GM12878 (cell line): ENCODE results near the gene LYZL1. TPM values are rescaled to one million over a fixed set of nuclear protein-coding genes. Genes with fewer than 3 reads are reported as not detected.

Experiments used
- ATAC-seq: fragments of 200-7000 bp; cut with Tn5 transposase; 3 replicates; pipeline ENCODE4 v1.9.1; 2020; ENCODE audit warnings: mild to moderate bottlenecking, moderate library complexity
- BruUV-seq: library from RNA; stranded (reverse); fragments of 400-500 nt; replicated peaks from 2 replicates; lab custom pipeline; 2021; lab: Mats Ljungman, UMichigan
- CTCF ChIA-PET: fragments of 300-600 bp; sonication (Branson Sonifier 250); formaldehyde crosslinking; extraction: SDS; loops from one replicate; lab custom pipeline; 2021; ENCODE audit warnings: inconsistent platforms; lab: Yijun Ruan, JAX
- POLR2A ChIA-PET: fragments of 350-600 bp; formaldehyde crosslinking; extraction: SDS; loops from one replicate; lab custom pipeline; 2021; ENCODE audit warnings: inconsistent platforms; lab: Charles Lee
- RAD21 ChIA-PET: fragments of 300-600 bp; sonication (Branson Sonifier 250); formaldehyde crosslinking; loops from one replicate; lab custom pipeline; 2023; ENCODE audit warnings: antibody characterized with exemption; ENCODE audit not compliant: unreplicated experiment; lab: Charles Lee
- SMC1A ChIA-PET: fragments of 300-600 bp; sonication (Branson Sonifier 250); formaldehyde crosslinking; loops from one replicate; lab custom pipeline; 2023; ENCODE audit not compliant: unreplicated experiment, uncharacterized antibody; lab: Charles Lee
- DNase-seq: peaks from one replicate; pipeline ENCODE4 v3.0.0-alpha.2; 2011; ENCODE audit warnings: low read depth, low spot score
- FAIRE-seq: peaks from 3 replicates; lab custom pipeline; 2011; peaks lifted over from hg19 to GRCh38; lab: Jason Lieb, UNC
- H2AFZ ChIP-seq: 2 replicates; pipeline ENCODE4 v1.6.0; 2011; ENCODE audit warnings: low read depth, low read length, control low read depth; ENCODE audit not compliant: control insufficient read depth
- H3K27ac ChIP-seq: 2 replicates; pipeline ENCODE4 v1.5.1; 2011; ENCODE audit warnings: control low read depth; ENCODE audit not compliant: control insufficient read depth, insufficient read depth
- H3K27me3 ChIP-seq, 2 experiments: replicated peaks in 1 of 2; 2 replicates each; pipeline versions ENCODE4 v1.6.0 to v1.6.1; 2011; ENCODE audit warnings: low read length in 1 of 2; ENCODE audit not compliant: control insufficient read depth in 2 of 2, insufficient read depth in 2 of 2
- H3K36me3 ChIP-seq, 2 experiments: 2 replicates each; pipeline ENCODE4 v1.5.1; 2011; ENCODE audit warnings: low read length in 1 of 2; ENCODE audit not compliant: control insufficient read depth in 2 of 2, insufficient read depth in 2 of 2
- H3K4me1 ChIP-seq: 2 replicates; pipeline ENCODE4 v1.6.1; 2011; ENCODE audit warnings: mild to moderate bottlenecking, low read length, moderate library complexity, mixed read lengths; ENCODE audit not compliant: control insufficient read depth, insufficient read depth
- H3K4me2 ChIP-seq: 2 replicates; pipeline ENCODE4 v1.6.0; 2011; ENCODE audit warnings: control low read depth; ENCODE audit not compliant: control insufficient read depth, insufficient read depth
- H3K4me3 ChIP-seq: fragments of 200-600 bp; sonication (generic); 2 replicates; pipeline ENCODE4 v1.5.1; 2016
- H3K79me2 ChIP-seq: 2 replicates; pipeline ENCODE4 v1.6.0; 2011; ENCODE audit warnings: low read length; ENCODE audit not compliant: control insufficient read depth, insufficient read depth
- H3K9ac ChIP-seq: 2 replicates; pipeline ENCODE4 v1.8.0; 2011; ENCODE audit warnings: low read length, control low read depth, mixed read lengths; ENCODE audit not compliant: control insufficient read depth, insufficient read depth
- H3K9me3 ChIP-seq: replicated peaks from 3 replicates; pipeline ENCODE4 v1.5.1; 2011; ENCODE audit warnings: mild to moderate bottlenecking, low read length; ENCODE audit not compliant: control insufficient read depth, insufficient read depth
- H4K20me1 ChIP-seq: 2 replicates; pipeline ENCODE4 v1.6.0; 2011; ENCODE audit not compliant: control insufficient read depth, insufficient read depth
- SREBF1 ChIP-seq: IDR thresholded peaks from 2 replicates; pipeline ENCODE4 v1.6.1; 2012; ENCODE audit warnings: mild to moderate bottlenecking, low read length
- WGBS: methylation state at CpG from one replicate; pipeline ENCODE4 v1.1.6; 2016; ENCODE audit warnings: low lambda C conversion rate; ENCODE audit not compliant: insufficient replicate concordance, insufficient coverage; ENCODE audit errors: missing lambda C conversion rate; 5-methylcytosine and 5-hydroxymethylcytosine counted together
- in situ Hi-C: fragments of 300-500 bp; cut with MboI; formaldehyde crosslinking; loops from 9 replicates; pipeline ENCODE4 v1.14.3; 2018; ENCODE audit warnings: mixed read lengths
- intact Hi-C: fragments of 100-400 bp; cut with micrococcal nuclease; formaldehyde crosslinking; loops from one replicate; pipeline ENCODE4 v1.14.2; 2022; ENCODE audit not compliant: unreplicated experiment
- polyA plus RNA-seq, 11 experiments: library from polyadenylated mRNA; depleted of rRNA in 4 of 11; unstranded in 6 of 11; stranded (reverse) in 5 of 11; fragments of >200 nt; fragmentation: Nextera tagmentation in 4 of 11; fragmentation: Illumina TruSeq in 1 of 11; extraction: Ambion mirVana in 4 of 11; extraction: Trizol in 1 of 11; gene quantifications; 1 replicate in 1 of 11; 2 replicates in 10 of 11; pipeline versions ENCODE4 v1.2.1 to v1.2.3, GENCODE V29; 2011 to 2016; ENCODE audit warnings: inconsistent platforms in 2 of 11, missing spikeins in 2 of 11, low read depth in 1 of 11
- total RNA-seq, 4 experiments: library from RNA; depleted of rRNA in 3 of 4; stranded (reverse); fragments of >200 nt in 3 of 4; fragmentation: Illumina TruSeq in 1 of 4; extraction: Trizol in 1 of 4; gene quantifications; 2 replicates each; pipeline versions ENCODE4 v1.2.1 to v1.2.3, GENCODE V29; 2013 to 2021
- TF ChIP-seq, protein P1 (sequence below): fragments of 450-650 bp; IDR thresholded peaks from 2 replicates; pipeline ENCODE4 v1.6.1; 2017; ENCODE audit warnings: antibody characterized with exemption, mild to moderate bottlenecking, moderate library complexity
- TF ChIP-seq, protein P2 (sequence below): fragments of 450-650 bp; formaldehyde crosslinking; IDR thresholded peaks from 2 replicates; pipeline ENCODE4 v1.4.0; 2022; ENCODE audit warnings: mild to moderate bottlenecking, moderate library complexity

LYZL1 gene
- total and polyA plus RNA-seq, 10 of the 15 experiments (the other 5 are each of a cell fraction or from before 2014, with no cell fraction given) = not detected

DNA sequence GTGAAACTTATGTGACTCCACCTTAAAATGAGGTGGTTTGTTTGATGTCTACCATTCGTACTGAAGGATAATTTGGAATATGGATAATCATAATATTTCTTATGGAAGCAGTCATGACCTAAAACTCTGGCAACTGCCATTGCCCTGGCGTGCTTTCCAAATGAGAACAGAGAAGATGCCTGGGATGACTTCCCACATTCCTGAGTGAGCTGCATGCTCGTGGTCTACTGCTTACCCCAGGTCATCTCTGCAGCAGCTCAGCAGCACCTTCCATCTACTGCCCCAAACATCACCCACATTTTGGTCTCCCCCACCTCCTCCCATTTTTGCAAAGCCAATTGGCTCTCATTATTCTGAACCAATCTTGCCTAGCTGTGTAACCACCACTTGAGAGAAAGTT, 40.1 kb downstream of the LYZL1 start:
- Histone ChIP-seq H3K4me1 (no peaks in the 10 kb centered on the region), H3K27ac (no peak overlapping the region), H4K20me1 (no peaks in the 10 kb centered on the region), H3K36me3 (no peaks in the 10 kb centered on the region), H2AFZ (no peak overlapping the region), H3K27me3 (no peaks in the 10 kb centered on the region), H3K9ac (no peak overlapping the region), H3K4me3 (no peak overlapping the region), H3K79me2 (no peaks in the 10 kb centered on the region), H3K9me3 (no peaks in the 10 kb centered on the region), H3K4me2 (no peak overlapping the region)
- FAIRE-seq (no peak), DNase-seq (no peak), ATAC-seq (no peak)
- TF ChIP-seq, protein P1, sequence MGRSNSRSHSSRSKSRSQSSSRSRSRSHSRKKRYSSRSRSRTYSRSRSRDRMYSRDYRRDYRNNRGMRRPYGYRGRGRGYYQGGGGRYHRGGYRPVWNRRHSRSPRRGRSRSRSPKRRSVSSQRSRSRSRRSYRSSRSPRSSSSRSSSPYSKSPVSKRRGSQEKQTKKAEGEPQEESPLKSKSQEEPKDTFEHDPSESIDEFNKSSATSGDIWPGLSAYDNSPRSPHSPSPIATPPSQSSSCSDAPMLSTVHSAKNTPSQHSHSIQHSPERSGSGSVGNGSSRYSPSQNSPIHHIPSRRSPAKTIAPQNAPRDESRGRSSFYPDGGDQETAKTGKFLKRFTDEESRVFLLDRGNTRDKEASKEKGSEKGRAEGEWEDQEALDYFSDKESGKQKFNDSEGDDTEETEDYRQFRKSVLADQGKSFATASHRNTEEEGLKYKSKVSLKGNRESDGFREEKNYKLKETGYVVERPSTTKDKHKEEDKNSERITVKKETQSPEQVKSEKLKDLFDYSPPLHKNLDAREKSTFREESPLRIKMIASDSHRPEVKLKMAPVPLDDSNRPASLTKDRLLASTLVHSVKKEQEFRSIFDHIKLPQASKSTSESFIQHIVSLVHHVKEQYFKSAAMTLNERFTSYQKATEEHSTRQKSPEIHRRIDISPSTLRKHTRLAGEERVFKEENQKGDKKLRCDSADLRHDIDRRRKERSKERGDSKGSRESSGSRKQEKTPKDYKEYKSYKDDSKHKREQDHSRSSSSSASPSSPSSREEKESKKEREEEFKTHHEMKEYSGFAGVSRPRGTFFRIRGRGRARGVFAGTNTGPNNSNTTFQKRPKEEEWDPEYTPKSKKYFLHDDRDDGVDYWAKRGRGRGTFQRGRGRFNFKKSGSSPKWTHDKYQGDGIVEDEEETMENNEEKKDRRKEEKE = no peak
- TF ChIP-seq SREBF1 = no peak
- TF ChIP-seq, protein P2, sequence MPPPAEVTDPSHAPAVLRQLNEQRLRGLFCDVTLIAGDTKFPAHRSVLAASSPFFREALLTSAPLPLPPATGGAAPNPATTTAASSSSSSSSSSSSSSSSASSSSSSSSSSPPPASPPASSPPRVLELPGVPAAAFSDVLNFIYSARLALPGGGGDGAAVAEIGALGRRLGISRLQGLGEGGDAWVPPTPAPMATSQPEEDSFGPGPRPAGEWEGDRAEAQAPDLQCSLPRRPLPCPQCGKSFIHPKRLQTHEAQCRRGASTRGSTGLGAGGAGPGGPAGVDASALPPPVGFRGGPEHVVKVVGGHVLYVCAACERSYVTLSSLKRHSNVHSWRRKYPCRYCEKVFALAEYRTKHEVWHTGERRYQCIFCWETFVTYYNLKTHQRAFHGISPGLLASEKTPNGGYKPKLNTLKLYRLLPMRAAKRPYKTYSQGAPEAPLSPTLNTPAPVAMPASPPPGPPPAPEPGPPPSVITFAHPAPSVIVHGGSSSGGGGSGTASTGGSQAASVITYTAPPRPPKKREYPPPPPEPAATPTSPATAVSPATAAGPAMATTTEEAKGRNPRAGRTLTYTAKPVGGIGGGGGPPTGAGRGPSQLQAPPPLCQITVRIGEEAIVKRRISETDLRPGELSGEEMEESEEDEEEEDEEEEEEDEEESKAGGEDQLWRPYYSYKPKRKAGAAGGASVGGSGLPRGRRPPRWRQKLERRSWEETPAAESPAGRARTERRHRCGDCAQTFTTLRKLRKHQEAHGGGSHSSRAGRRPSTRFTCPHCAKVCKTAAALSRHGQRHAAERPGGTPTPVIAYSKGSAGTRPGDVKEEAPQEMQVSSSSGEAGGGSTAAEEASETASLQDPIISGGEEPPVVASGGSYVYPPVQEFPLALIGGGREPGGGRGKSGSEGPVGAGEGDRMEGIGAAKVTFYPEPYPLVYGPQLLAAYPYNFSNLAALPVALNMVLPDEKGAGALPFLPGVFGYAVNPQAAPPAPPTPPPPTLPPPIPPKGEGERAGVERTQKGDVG (CRISPR knock-in tag) = no peak
- ChIA-PET SMC1A (no interaction called here), RAD21 (no interaction called here), POLR2A (no interaction called here), CTCF (interaction anchor here (0.7 kb wide), 1 partner anchor 470 kb away, joined by 3 read pairs; no protein-coding TSS in a partner anchor)
- 14% methylated on average over 3 of the region's 3 CpGs for WGBS
- intact Hi-C loops (no loop called here), in situ Hi-C loops (no loop called here)
- BruUV-seq = no TSS peak
